ENCODE results near the gene PRDX4.

GRCh38 chrX:23656091-23656490 lies 11.2 kb upstream of the PRDX4 start:
- TF ChIP-seq CTCF (IDR thresholded peaks at IDR 0.05; ENCODE audit: poor library complexity) = no peak
- TF ChIP-seq EZH2 (IDR thresholded peaks at IDR 0.05; ENCODE audit: borderline replicate concordance) = no peak

Measured in hepatocyte (in vitro differentiated cells).